T-helper 2 cell treated with Interferon-gamma antibody and Interleukin-4, amounts not matched to agents 5 μg/mL and 100 μg/mL, for 36 hours (primary cell): ENCODE data around the gene PGLYRP3.

Experiments
- DNase-seq: peaks from one replicate; pipeline ENCODE4 v3.0.0; 2021; ENCODE audit warnings: low spot score
- H3K27ac Mint-ChIP-seq: one replicate; pipeline ENCODE4 v1.8.0; 2021; ENCODE audit warnings: mild to moderate bottlenecking, mixed read lengths
- H3K27me3 Mint-ChIP-seq: one replicate; pipeline ENCODE4 v1.8.0; 2021; ENCODE audit warnings: low read depth, mixed read lengths
- H3K36me3 Mint-ChIP-seq: one replicate; pipeline ENCODE4 v1.8.0; 2021; ENCODE audit warnings: low read depth, mixed read lengths
- H3K4me1 Mint-ChIP-seq: one replicate; pipeline ENCODE4 v1.8.0; 2021; ENCODE audit warnings: low read depth, mixed read lengths
- H3K4me3 Mint-ChIP-seq: one replicate; pipeline ENCODE4 v1.8.0; 2022; ENCODE audit warnings: mild to moderate bottlenecking, moderate library complexity, mixed read lengths
- H3K9me3 Mint-ChIP-seq: one replicate; pipeline ENCODE4 v1.8.0; 2021; ENCODE audit warnings: mixed read lengths

PGLYRP3 gene

GRCh38 chr1:153288634-153289275, 24.0 kb downstream of the PGLYRP3 start:
- Mint-ChIP-seq H3K4me1 (peaks cover 5% of the 10 kb centered on the region), H3K9me3 (no peaks in the 10 kb centered on the region), H3K4me3 (no peak overlapping the region), H3K27me3 (peaks cover 3% of the 10 kb centered on the region), H3K36me3 (no peaks in the 10 kb centered on the region), H3K27ac (no peak overlapping the region)
- DNase-seq = no peak

- no peak for DNase-seq
- H3K9me3 Mint-ChIP-seq = no peaks in the 10 kb centered on the region
- H3K36me3 Mint-ChIP-seq = no peaks in the 10 kb centered on the region
- H3K4me1 Mint-ChIP-seq = no peaks in the 10 kb centered on the region
- no peak overlapping the region for H3K27ac Mint-ChIP-seq
- no peak overlapping the region for H3K4me3 Mint-ChIP-seq
- H3K27me3 Mint-ChIP-seq = peaks cover 14% of the 10 kb centered on the region
These were observed 34.9 kb downstream of the PGLYRP3 start for GRCh38 chr1:153277852-153278251.

- no peaks in the 10 kb centered on the region for H3K4me1 Mint-ChIP-seq
- no peak overlapping the region for H3K4me3 Mint-ChIP-seq
- H3K27me3 Mint-ChIP-seq = peaks cover 31% of the 10 kb centered on the region
- no peak for DNase-seq
- no peak overlapping the region for H3K27ac Mint-ChIP-seq
- no peaks in the 10 kb centered on the region for H3K9me3 Mint-ChIP-seq
- no peaks in the 10 kb centered on the region for H3K36me3 Mint-ChIP-seq
These were observed 40.6 kb downstream of the PGLYRP3 start for GRCh38 chr1:153272186-153272585.

GRCh38 chr1:153271711-153272110, 41.0 kb downstream of the PGLYRP3 start:
- no peaks in the 10 kb centered on the region for H3K9me3 Mint-ChIP-seq
- no peak overlapping the region for H3K4me3 Mint-ChIP-seq
- H3K27me3 Mint-ChIP-seq = peaks cover 34% of the 10 kb centered on the region
- H3K36me3 Mint-ChIP-seq = no peaks in the 10 kb centered on the region
- DNase-seq = no peak
- H3K4me1 Mint-ChIP-seq = no peaks in the 10 kb centered on the region
- H3K27ac Mint-ChIP-seq = no peak overlapping the region

- no peak for DNase-seq
- Mint-ChIP-seq H3K4me3 (no peak overlapping the region), H3K36me3 (no peaks in the 10 kb centered on the region), H3K9me3 (no peaks in the 10 kb centered on the region), H3K27me3 (peaks cover 70% of the 10 kb centered on the region), H3K27ac (no peak overlapping the region), H3K4me1 (peaks cover 10% of the 10 kb centered on the region)
These were observed 47.3 kb downstream of the PGLYRP3 start for GRCh38 chr1:153265457-153265856.

GRCh38 chr1:153262462-153263157, 50.1 kb downstream of the PGLYRP3 start:
- no peak for DNase-seq
- H3K4me1 Mint-ChIP-seq = peaks cover 13% of the 10 kb centered on the region
- no peaks in the 10 kb centered on the region for H3K36me3 Mint-ChIP-seq
- peaks cover 77% of the 10 kb centered on the region for H3K27me3 Mint-ChIP-seq
- no peak overlapping the region for H3K27ac Mint-ChIP-seq
- H3K9me3 Mint-ChIP-seq = no peaks in the 10 kb centered on the region
- no peak overlapping the region for H3K4me3 Mint-ChIP-seq

GRCh38 chr1:153262070-153262366, 50.7 kb downstream of the PGLYRP3 start:
- Mint-ChIP-seq H3K4me3 (peak overlapping the region; percentile 72), H3K27ac (no peak overlapping the region), H3K4me1 (peaks cover 13% of the 10 kb centered on the region), H3K27me3 (peaks cover 75% of the 10 kb centered on the region), H3K9me3 (no peaks in the 10 kb centered on the region), H3K36me3 (no peaks in the 10 kb centered on the region)
- no peak for DNase-seq

GRCh38 chr1:153261281-153262069, 51.3 kb downstream of the PGLYRP3 start:
- H3K4me3 Mint-ChIP-seq = peak overlapping the region; percentile 72
- H3K27me3 Mint-ChIP-seq = peaks cover 70% of the 10 kb centered on the region
- peak; percentile 24 for DNase-seq
- no peaks in the 10 kb centered on the region for H3K36me3 Mint-ChIP-seq
- no peak overlapping the region for H3K27ac Mint-ChIP-seq
- H3K4me1 Mint-ChIP-seq = peaks cover 13% of the 10 kb centered on the region
- H3K9me3 Mint-ChIP-seq = no peaks in the 10 kb centered on the region

GRCh38 chr1:153260585-153261280, 52.0 kb downstream of the PGLYRP3 start:
- Mint-ChIP-seq H3K4me3 (peak overlapping the region; percentile 46), H3K27me3 (peaks cover 64% of the 10 kb centered on the region), H3K9me3 (no peaks in the 10 kb centered on the region), H3K36me3 (no peaks in the 10 kb centered on the region), H3K27ac (peak overlapping the region; percentile 37), H3K4me1 (peaks cover 13% of the 10 kb centered on the region)
- DNase-seq = peak; percentile 27

GRCh38 chr1:153259387-153259786, 53.4 kb downstream of the PGLYRP3 start, which contains the start of gene LORICRIN:
Gene LORICRIN (plus strand): TSS chr1:153259687. CDS start chr1:153260950, 1,263 bp downstream.
- no peaks in the 10 kb centered on the region for H3K9me3 Mint-ChIP-seq
- peaks cover 13% of the 10 kb centered on the region for H3K4me1 Mint-ChIP-seq
- peaks cover 53% of the 10 kb centered on the region for H3K27me3 Mint-ChIP-seq
- DNase-seq = no peak
- peak within 1 kb of the TSS; percentile 46 for H3K4me3 Mint-ChIP-seq
- peak within 1 kb of the TSS; percentile 37 for H3K27ac Mint-ChIP-seq
- no peaks in the 10 kb centered on the region for H3K36me3 Mint-ChIP-seq

- Mint-ChIP-seq H3K4me1 (peaks cover 4% of the 10 kb centered on the region), H3K36me3 (no peaks in the 10 kb centered on the region), H3K9me3 (no peaks in the 10 kb centered on the region), H3K27me3 (peaks cover 17% of the 10 kb centered on the region), H3K4me3 (no peak overlapping the region), H3K27ac (no peak overlapping the region)
- DNase-seq = no peak
These were observed 59.1 kb downstream of the PGLYRP3 start for GRCh38 chr1:153253693-153254092.

- H3K27ac Mint-ChIP-seq = no peak overlapping the region
- no peaks in the 10 kb centered on the region for H3K9me3 Mint-ChIP-seq
- peaks cover 17% of the 10 kb centered on the region for H3K27me3 Mint-ChIP-seq
These were observed 59.7 kb downstream of the PGLYRP3 start for GRCh38 chr1:153253076-153253475.

GRCh38 chr1:153251988-153252387, 60.8 kb downstream of the PGLYRP3 start:
- H3K27me3 Mint-ChIP-seq = peaks cover 16% of the 10 kb centered on the region
- H3K4me3 Mint-ChIP-seq = no peak overlapping the region
- peaks cover 4% of the 10 kb centered on the region for H3K4me1 Mint-ChIP-seq
- H3K27ac Mint-ChIP-seq = no peak overlapping the region
- DNase-seq = no peak
- H3K36me3 Mint-ChIP-seq = no peaks in the 10 kb centered on the region
- H3K9me3 Mint-ChIP-seq = no peaks in the 10 kb centered on the region

More at GRCh38 chr1:153253076-153253475, 59.7 kb downstream of the PGLYRP3 start:
- no peak for DNase-seq
- Mint-ChIP-seq H3K4me3 (no peak overlapping the region), H3K4me1 (peaks cover 4% of the 10 kb centered on the region), H3K36me3 (no peaks in the 10 kb centered on the region)

GRCh38 chr1:153251562-153251961, 61.2 kb downstream of the PGLYRP3 start:
- Mint-ChIP-seq H3K36me3 (no peaks in the 10 kb centered on the region), H3K4me1 (peaks cover 4% of the 10 kb centered on the region), H3K9me3 (no peaks in the 10 kb centered on the region), H3K27me3 (peaks cover 16% of the 10 kb centered on the region), H3K27ac (no peak overlapping the region), H3K4me3 (no peak overlapping the region)
- DNase-seq = no peak
